WTC11 (cell line): ENCODE results near the gene TRAPPC11. TPM values are rescaled to one million over a fixed set of nuclear protein-coding genes. Genes with fewer than 3 reads are reported as not detected.

ENCODE experiments used
- ATAC-seq: fragments of 200-7000 bp; cut with Tn5 transposase; 2 replicates; pipeline ENCODE4 v1.10.0; 2021; ENCODE audit warnings: mild to moderate bottlenecking, moderate library complexity
- CTCF ChIA-PET: fragments of 300-600 bp; sonication (Branson Sonifier 250); formaldehyde crosslinking; loops from one replicate; lab custom pipeline; 2021; ENCODE audit warnings: antibody characterized with exemption; lab: Charles Lee
- POLR2A ChIA-PET: fragments of 350-600 bp; sonication (Branson Sonifier 250); formaldehyde crosslinking; loops from one replicate; lab custom pipeline; 2021; ENCODE audit warnings: antibody characterized with exemption; lab: Charles Lee
- DNase-seq: peaks from one replicate; pipeline ENCODE4 v3.0.0; 2021; ENCODE audit warnings: low spot score
- H3K27ac Mint-ChIP-seq: 2 replicates; pipeline ENCODE4 v1.8.0; 2021; ENCODE audit warnings: mixed read lengths
- H3K27me3 Mint-ChIP-seq: 2 replicates; pipeline ENCODE4 v1.8.0; 2021; ENCODE audit warnings: low read depth, mild to moderate bottlenecking, moderate library complexity, mixed read lengths
- H3K36me3 Mint-ChIP-seq: 2 replicates; pipeline ENCODE4 v1.8.0; 2021; ENCODE audit warnings: mixed read lengths
- H3K4me1 Mint-ChIP-seq: 2 replicates; pipeline ENCODE4 v1.8.0; 2022; ENCODE audit warnings: mixed read lengths
- H3K4me3 Mint-ChIP-seq: 2 replicates; pipeline ENCODE4 v1.8.0; 2021; ENCODE audit warnings: mild to moderate bottlenecking, moderate library complexity, mixed read lengths
- H3K9me3 Mint-ChIP-seq: 2 replicates; pipeline ENCODE4 v1.8.0; 2021; ENCODE audit warnings: mixed read lengths
- ATF2 ChIP-seq: sonication (generic); formaldehyde crosslinking; IDR thresholded peaks from 2 replicates; pipeline ENCODE4 v1.8.1; 2022; ENCODE audit warnings: low read depth, missing genetic modification reagents, borderline replicate concordance
- ATF6 ChIP-seq: sonication (generic); formaldehyde crosslinking; IDR thresholded peaks from 2 replicates; pipeline ENCODE4 v1.8.1; 2023; ENCODE audit warnings: mild to moderate bottlenecking, missing genetic modification reagents
- CTCF ChIP-seq: fragments of 200-600 bp; IDR thresholded peaks from 2 replicates; pipeline ENCODE4 v1.8.0; 2022; ENCODE audit warnings: antibody characterized with exemption
- FOXJ3 ChIP-seq: sonication (generic); formaldehyde crosslinking; IDR thresholded peaks from 2 replicates; pipeline ENCODE4 v1.9.0; 2021; ENCODE audit warnings: missing genetic modification reagents, mild to moderate bottlenecking, borderline replicate concordance
- RORB ChIP-seq: fragments of 250-450 bp; sonication (Bioruptor Pico); IDR thresholded peaks from 2 replicates; pipeline ENCODE4 v1.9.0; 2021; ENCODE audit warnings: mild to moderate bottlenecking
- SOX15 ChIP-seq: fragments of 250-450 bp; sonication (Bioruptor Pico); IDR thresholded peaks from 2 replicates; pipeline ENCODE4 v1.9.0; 2021; ENCODE audit warnings: mild to moderate bottlenecking
- STAT6 ChIP-seq: sonication (generic); formaldehyde crosslinking; conservative IDR thresholded peaks from 2 replicates; pipeline ENCODE4 v1.8.1; 2023; ENCODE audit warnings: mild to moderate bottlenecking, low read depth, missing genetic modification reagents, moderate library complexity
- USF1 ChIP-seq: sonication (generic); formaldehyde crosslinking; IDR thresholded peaks from 2 replicates; pipeline ENCODE4 v1.8.0; 2022; ENCODE audit warnings: mild to moderate bottlenecking, missing genetic modification reagents
- total RNA-seq: library from RNA; stranded (reverse); gene quantifications from 3 replicates; pipeline ENCODE4 v1.2.3, GENCODE V29; 2021
- TF ChIP-seq, protein P1 (sequence below): fragments of 250-450 bp; sonication (Bioruptor Pico); conservative IDR thresholded peaks from 2 replicates; pipeline ENCODE4 v1.9.0; 2021; ENCODE audit warnings: mild to moderate bottlenecking
- TF ChIP-seq, protein P2 (sequence below): sonication (generic); formaldehyde crosslinking; IDR thresholded peaks from 2 replicates; pipeline ENCODE4 v1.8.1; 2023; ENCODE audit warnings: mild to moderate bottlenecking, missing genetic modification reagents, borderline replicate concordance
- TF ChIP-seq, protein P3 (sequence below): sonication (generic); formaldehyde crosslinking; IDR thresholded peaks from 2 replicates; pipeline ENCODE4 v1.8.1; 2022; ENCODE audit warnings: low read depth, mild to moderate bottlenecking, moderate library complexity, missing genetic modification reagents, borderline replicate concordance
- TF ChIP-seq, protein P4 (sequence below): fragments of 250-450 bp; sonication (Bioruptor Pico); IDR thresholded peaks from 2 replicates; pipeline ENCODE4 v1.9.0; 2021; ENCODE audit warnings: moderate library complexity, mild to moderate bottlenecking, inconsistent platforms, borderline replicate concordance
- TF ChIP-seq, protein P5 (sequence below): sonication (generic); formaldehyde crosslinking; IDR thresholded peaks from 2 replicates; pipeline ENCODE4 v1.8.1; 2023; ENCODE audit warnings: mild to moderate bottlenecking, moderate library complexity, missing genetic modification reagents

TRAPPC11 gene
- total RNA-seq, 1 experiment from 2014 or later, result 33.6 TPM

GRCh38 chr4:183621875-183622274 lies 37.2 kb upstream of the TRAPPC11 start:
- Mint-ChIP-seq H3K27me3 (no peaks in the 10 kb centered on the region; the same call in 1 of the 2 replicates), H3K9me3 (0 out of 2 replicates have a peak, but pooled peaks cover under 1% of the 10 kb centered on the region)
- TF ChIP-seq STAT6 (CRISPR knock-in tag) (no peak), USF1 (CRISPR knock-in tag) (no peak)
- TF ChIP-seq, protein P1, sequence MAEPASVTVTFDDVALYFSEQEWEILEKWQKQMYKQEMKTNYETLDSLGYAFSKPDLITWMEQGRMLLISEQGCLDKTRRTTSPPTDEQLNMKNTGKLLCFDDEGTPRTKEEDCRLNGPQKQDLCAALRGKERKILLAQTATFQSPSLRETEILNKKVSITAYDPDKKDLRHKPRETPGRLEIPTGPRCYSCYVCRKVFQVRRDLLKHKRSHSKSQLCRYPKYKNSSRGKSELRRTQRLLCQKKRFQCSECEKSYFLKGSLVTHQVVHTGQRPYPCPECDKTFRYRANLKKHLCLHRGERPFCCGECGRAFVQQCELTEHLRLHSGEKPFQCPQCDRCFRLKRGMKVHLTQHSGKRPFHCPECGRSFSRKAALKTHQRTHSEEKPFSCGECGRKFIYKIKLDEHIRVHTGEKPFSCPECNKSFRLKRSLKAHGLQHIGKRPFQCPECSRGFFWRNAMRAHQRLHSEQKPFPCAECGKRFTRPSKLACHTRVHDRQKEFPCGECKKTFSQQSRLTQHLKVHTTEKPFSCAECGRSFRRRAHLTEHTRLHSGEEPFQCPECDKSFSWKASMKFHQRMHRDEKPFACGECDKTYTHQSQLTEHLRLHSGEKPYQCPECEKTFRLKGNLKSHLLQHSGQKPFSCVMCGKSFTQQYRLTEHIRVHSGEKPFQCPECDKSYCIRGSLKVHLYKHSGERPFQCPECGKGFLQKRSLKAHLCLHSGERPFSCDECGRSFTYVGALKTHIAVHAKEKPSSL (CRISPR knock-in tag), result no peak
- TF ChIP-seq, protein P2, sequence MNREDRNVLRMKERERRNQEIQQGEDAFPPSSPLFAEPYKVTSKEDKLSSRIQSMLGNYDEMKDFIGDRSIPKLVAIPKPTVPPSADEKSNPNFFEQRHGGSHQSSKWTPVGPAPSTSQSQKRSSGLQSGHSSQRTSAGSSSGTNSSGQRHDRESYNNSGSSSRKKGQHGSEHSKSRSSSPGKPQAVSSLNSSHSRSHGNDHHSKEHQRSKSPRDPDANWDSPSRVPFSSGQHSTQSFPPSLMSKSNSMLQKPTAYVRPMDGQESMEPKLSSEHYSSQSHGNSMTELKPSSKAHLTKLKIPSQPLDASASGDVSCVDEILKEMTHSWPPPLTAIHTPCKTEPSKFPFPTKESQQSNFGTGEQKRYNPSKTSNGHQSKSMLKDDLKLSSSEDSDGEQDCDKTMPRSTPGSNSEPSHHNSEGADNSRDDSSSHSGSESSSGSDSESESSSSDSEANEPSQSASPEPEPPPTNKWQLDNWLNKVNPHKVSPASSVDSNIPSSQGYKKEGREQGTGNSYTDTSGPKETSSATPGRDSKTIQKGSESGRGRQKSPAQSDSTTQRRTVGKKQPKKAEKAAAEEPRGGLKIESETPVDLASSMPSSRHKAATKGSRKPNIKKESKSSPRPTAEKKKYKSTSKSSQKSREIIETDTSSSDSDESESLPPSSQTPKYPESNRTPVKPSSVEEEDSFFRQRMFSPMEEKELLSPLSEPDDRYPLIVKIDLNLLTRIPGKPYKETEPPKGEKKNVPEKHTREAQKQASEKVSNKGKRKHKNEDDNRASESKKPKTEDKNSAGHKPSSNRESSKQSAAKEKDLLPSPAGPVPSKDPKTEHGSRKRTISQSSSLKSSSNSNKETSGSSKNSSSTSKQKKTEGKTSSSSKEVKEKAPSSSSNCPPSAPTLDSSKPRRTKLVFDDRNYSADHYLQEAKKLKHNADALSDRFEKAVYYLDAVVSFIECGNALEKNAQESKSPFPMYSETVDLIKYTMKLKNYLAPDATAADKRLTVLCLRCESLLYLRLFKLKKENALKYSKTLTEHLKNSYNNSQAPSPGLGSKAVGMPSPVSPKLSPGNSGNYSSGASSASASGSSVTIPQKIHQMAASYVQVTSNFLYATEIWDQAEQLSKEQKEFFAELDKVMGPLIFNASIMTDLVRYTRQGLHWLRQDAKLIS (CRISPR knock-in tag), result no peak
- TF ChIP-seq, all 79 proteins: peak for 0
- Mint-ChIP-seq H3K36me3 (no peaks in the 10 kb centered on the region), H3K4me1 (no peaks in the 10 kb centered on the region), H3K27ac (no peak overlapping the region), H3K4me3 (no peak overlapping the region)
- no peak for DNase-seq
- no peak for ATAC-seq
- CTCF ChIA-PET, result no interaction called here
- POLR2A ChIA-PET, result no interaction called here

DNA sequence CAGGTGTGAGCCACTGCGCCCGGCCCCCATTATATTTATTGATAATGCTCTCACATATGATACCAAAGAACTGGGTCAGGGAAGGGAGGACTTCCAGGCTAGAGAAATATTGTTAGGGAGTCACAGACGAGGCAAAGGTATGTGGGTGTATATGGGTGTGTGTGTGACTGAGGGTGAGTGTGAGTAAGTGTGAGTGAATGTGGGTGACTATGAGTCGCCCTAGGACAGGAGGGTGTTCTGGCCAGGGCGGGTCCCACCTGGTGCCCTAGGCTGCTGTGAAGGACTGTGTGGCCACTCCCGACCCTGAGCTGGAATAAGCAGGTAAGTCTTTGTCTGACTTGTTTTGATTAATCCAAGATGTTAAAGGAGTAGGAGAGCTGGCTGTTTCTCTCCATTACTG lies 34.5 kb upstream of the TRAPPC11 start:
- no peak for TF ChIP-seq CTCF
- no peak for TF ChIP-seq ATF2 (CRISPR knock-in tag)
- no peak for TF ChIP-seq ATF6 (CRISPR knock-in tag)
- TF ChIP-seq, protein P3, sequence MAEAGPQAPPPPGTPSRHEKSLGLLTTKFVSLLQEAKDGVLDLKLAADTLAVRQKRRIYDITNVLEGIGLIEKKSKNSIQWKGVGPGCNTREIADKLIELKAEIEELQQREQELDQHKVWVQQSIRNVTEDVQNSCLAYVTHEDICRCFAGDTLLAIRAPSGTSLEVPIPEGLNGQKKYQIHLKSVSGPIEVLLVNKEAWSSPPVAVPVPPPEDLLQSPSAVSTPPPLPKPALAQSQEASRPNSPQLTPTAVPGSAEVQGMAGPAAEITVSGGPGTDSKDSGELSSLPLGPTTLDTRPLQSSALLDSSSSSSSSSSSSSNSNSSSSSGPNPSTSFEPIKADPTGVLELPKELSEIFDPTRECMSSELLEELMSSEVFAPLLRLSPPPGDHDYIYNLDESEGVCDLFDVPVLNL (CRISPR knock-in tag), result no peak
- no peak for TF ChIP-seq FOXJ3
- no peak for TF ChIP-seq RORB (CRISPR knock-in tag)
- TF ChIP-seq, protein P4, sequence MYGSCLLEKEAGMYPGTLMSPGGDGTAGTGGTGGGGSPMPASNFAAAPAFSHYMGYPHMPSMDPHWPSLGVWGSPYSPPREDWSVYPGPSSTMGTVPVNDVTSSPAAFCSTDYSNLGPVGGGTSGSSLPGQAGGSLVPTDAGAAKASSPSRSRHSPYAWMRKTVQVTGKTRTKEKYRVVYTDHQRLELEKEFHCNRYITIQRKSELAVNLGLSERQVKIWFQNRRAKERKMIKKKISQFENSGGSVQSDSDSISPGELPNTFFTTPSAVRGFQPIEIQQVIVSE, result no peak
- TF ChIP-seq, protein P5, sequence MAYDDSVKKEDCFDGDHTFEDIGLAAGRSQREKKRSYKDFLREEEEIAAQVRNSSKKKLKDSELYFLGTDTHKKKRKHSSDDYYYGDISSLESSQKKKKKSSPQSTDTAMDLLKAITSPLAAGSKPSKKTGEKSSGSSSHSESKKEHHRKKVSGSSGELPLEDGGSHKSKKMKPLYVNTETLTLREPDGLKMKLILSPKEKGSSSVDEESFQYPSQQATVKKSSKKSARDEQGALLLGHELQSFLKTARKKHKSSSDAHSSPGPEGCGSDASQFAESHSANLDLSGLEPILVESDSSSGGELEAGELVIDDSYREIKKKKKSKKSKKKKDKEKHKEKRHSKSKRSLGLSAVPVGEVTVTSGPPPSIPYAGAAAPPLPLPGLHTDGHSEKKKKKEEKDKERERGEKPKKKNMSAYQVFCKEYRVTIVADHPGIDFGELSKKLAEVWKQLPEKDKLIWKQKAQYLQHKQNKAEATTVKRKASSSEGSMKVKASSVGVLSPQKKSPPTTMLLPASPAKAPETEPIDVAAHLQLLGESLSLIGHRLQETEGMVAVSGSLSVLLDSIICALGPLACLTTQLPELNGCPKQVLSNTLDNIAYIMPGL, result no peak
- TF ChIP-seq SOX15 (CRISPR knock-in tag), result no peak
- TF ChIP-seq, all 79 proteins: peak for 0
- Mint-ChIP-seq H3K27ac (no peak overlapping the region), H3K4me3 (no peak overlapping the region), H3K27me3 (no peaks in the 10 kb centered on the region; the same call in 1 of the 2 replicates), H3K36me3 (no peaks in the 10 kb centered on the region), H3K4me1 (no peaks in the 10 kb centered on the region), H3K9me3 (no peaks in the 10 kb centered on the region)
- ChIA-PET POLR2A (no interaction called here), CTCF (no interaction called here)
- ATAC-seq (no peak), DNase-seq (no peak)
